Hematopoietic multipotent progenitor cell treated with erythropoietin and hydrocortisone succinate and interleukin-3 and kit ligand, for 8 days (in vitro differentiated cells): ENCODE results near the gene KIAA1755.

ENCODE experiments used
- DNase-seq: peaks from one replicate; pipeline ENCODE4 v3.0.0-alpha.2; 2015

The KIAA1755 gene

GRCh38 chr20:38238829-38239228, 21.7 kb downstream of the KIAA1755 start:
- no peak for DNase-seq

- no peak for DNase-seq
Observed at GRCh38 chr20:38237381-38237780, 23.2 kb downstream of the KIAA1755 start.

GRCh38 chr20:38231531-38232121, 28.9 kb downstream of the KIAA1755 start:
- DNase-seq: no peak

DNA sequence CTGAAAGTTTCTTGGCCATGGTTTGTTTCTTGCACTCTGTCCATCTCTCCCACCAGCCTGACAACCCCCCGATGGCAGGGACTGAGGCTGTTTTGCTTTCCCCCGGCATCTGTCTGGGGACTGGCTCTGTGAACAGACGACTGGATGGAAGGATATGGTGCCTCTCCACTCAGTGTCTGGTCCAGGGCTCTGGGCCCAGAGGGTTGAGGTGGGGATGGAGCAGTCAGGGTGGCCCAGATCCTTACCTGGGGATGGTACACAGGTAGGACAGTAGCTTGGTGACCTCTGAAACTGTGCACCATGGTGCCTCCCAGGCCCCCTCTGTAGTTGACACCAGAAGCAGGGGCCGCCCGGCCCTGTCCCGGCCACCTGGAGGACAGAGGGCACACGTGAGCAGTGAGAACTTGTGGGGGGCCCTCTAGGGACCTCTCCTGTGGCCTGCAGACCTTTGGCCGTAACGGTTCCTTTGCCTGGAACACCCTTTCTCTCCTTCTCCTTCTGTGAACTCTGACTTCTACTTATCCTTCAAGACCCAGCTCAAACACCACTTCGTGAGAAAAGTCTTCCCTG, 29.5 kb downstream of the KIAA1755 start:
- no peak for DNase-seq

GRCh38 chr20:38230253-38230551, 30.3 kb downstream of the KIAA1755 start:
- DNase-seq: no peak

- DNase-seq: peak; percentile 30
Observed at GRCh38 chr20:38229376-38230252, 30.9 kb downstream of the KIAA1755 start.

- no peak for DNase-seq
Observed at GRCh38 chr20:38228436-38228835, 32.1 kb downstream of the KIAA1755 start.

DNA sequence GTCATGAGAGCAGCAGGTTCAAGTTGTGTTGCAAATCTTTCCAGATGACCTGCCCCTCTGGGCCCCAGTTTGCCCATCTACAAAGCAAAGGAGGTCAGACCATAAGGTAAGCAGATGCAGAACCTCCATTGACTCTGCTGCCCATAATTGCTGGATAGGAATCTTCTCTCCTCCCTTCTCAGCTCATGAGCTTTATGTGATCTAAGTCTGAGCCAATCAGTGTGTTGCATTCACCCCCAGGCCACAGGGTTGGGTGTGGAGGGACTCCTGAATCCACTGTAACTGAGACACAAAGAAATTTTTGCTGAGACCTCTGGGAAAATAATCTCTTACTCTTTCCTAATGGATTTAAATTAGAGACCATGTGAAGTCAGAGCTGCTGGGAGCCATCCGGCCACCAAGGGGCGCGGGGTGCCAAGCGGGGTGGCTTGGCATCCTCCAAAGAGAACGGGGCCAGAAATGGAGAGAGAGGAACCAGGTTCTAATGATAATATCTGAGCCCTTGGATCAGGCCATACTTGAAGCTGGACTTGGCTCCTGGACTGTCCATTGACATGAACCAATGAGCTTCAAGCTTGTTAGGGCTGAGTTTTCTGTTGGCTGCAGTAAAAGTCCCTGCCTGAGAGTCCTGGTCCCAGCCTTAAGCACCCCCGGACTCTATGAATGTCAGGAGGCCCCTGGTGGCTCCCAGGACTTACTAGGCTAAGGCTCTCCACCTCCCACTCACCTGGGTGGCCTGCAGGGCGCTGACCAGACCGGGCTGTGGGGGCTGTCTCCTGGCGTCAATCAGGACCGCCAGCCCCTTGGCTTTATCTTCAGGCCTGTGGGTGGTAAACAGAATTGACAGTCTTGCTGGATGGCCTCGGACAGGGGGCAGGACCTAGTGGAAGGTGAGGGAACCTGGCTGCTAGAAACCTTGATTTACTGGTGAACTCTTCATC, 32.8 kb downstream of the KIAA1755 start:
- DNase-seq: no peak

DNA sequence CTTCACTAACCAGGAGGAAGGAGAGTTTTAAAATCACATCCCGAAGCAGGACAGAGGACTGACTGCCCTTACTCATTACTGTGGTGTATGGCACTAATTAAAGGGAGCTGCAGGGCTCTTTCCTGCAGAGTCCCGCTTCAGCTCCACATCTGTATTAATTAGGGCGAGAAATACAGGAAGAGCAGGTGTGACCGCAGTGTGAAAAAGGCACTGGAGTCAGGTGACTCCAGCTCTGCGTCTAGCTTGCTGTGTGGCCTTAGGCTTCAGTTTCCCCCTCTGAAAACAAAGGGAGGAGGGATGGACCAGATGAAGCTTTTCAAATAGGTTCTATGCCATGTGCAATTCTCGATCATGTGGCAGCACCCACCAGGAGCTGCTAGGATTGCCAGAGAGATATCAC, 34.0 kb downstream of the KIAA1755 start:
- DNase-seq: no peak

DNA sequence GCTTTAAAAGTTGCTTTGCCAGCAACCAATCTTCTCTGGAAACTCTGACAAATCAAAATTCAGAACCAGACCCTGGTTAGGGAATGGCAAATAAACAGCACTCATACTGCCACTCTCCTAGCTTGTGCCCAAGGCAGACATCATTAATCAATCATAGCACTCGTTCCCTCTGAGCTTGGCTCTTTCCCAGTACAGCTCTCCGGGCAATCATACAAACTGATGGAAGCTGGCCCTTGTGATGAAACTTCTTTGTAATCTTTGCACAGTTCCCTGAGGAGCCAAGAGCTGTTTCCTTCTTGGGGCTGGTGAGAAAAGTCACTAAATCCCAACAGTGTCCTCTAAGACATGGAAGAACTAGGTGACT, 34.7 kb downstream of the KIAA1755 start:
- DNase-seq: no peak

GRCh38 chr20:38225240-38225899, 35.2 kb downstream of the KIAA1755 start:
- DNase-seq: no peak

- DNase-seq: no peak
Observed at GRCh38 chr20:38224531-38224930, 36.0 kb downstream of the KIAA1755 start.

DNA sequence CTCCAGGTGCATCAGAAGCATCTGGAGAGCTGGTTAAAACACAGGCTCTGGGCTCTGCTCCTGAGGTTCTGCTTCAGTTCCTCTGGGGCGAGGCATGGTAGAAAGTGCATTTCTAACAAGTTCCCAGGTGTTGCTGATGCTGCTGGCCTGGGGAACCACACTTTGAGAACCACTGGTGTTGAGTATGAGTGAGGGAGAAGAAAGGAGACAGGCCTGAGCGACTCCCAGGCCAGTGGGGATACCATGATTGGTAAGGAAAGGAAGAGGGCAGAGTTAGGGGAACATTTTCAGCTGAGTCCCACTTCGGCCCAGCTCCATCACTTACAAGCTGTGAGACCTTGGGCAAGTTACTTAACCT, 36.8 kb downstream of the KIAA1755 start:
- DNase-seq: no peak

GRCh38 chr20:38222923-38223742, 37.4 kb downstream of the KIAA1755 start:
- DNase-seq: no peak

- peak; percentile 73 for DNase-seq
Observed at GRCh38 chr20:38222231-38222922, 38.2 kb downstream of the KIAA1755 start.

DNA sequence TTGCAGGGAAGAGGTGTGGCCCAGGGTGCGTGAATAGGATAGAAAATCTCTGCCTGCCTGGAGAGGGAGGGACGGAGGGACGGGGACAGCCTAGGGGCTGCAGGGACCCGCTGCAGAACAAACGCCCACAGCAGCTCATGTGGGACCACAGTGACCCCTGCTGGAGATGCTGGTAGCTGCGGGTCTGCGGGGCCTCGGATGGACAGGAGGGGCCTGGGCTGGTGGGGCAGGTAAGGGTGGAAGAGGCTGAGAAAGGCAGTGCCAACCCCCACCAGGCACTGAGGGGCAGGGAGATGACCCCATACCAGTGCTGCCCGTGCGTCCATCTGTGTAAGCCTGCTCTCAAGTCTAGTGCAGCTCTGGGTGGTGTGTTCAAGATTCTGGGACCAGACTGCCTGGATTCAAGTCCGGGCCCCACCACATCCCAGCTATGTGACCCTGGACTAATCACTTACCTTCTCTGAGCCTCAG, 39.4 kb downstream of the KIAA1755 start:
- DNase-seq: peak; percentile 60

DNA sequence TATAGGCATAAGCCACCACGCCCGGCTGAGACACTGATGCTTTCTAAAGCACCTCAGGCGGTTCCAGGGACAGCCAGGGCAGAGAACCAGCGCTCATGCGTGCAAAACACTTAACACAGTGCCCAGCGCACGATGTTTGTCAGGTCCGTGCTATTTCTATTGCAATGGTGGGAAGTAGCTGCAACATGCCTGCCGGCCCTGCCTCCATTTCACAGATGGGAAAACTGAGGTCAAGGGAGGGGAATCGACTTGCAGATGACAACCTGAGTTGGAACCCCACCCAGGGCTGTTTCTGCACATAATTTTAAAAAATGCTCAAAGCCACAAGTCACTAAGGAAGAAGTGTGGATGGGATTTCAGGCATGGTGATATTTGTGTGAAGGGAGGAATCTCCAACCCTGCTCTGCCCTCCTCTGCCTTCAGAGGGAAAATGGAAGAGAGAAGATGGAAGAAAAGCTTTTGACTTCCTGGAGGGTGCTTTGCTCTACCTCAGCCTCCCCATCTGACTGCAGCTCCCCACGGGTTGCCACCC, 39.9 kb downstream of the KIAA1755 start:
- no peak for DNase-seq

DNA sequence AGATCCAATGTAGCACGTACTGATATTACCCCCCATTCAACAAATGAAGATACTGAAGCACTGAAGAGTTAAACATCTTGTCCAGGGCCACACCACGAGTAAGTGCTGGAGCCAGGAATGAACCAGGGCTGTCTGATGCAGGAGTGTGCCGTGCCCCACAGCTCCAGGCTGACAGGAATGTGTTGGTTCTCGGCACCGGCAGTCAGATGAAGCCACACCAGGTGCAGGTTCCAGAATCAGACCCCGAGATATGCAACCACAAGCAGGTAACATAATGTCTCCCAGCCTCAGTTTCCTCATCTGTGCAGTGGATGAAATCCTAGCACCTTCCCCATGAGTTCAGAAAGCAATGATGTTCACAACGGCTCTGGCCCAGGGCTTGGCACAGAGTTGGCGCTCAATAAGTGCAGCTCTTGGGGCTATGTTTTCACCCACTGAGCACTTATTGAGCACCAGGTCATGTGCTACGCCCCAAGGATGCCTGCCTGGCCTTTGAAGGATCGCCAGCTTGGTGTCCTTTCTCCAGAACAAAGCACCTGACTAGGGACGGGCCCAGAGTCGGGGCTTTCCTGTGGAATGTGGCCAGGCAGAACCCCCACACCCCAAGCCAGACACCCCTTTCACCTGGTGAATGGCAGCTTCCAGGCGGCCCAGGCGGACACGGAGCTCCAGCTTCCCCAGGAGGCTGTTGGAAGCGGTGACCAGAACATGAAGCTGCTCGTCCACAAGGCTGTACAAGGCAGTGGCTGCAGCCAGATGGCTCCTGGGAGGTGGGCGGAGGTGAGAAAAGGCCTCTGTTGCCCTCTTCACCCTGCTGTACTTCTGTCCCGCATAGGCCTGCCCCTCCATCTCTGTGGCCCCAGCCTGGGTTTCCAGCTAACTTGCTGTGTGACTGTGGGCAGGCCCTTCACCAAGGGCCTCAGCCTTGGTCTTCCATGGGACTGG, 41.3 kb downstream of the KIAA1755 start:
- no peak for DNase-seq

DNA sequence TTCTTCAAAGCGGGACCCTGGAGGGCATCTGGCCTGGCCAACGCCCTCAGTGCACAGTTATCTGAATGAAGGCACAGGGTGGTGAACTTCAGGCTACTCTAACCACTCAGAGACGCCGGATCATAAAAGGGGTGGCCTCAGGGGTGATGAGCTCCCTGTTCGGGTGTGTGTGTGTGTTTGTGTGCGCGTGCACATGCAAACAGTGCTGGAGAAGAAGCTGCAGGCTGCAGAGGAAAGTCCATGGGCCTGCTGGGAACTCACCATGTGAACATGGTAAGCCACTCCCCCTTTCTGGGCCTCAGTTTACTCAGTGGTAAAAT, 42.0 kb downstream of the KIAA1755 start:
- no peak for DNase-seq
